ENCODE data around the gene SRBD1. TPM values are rescaled to one million over a fixed set of nuclear protein-coding genes. Genes with fewer than 3 reads are reported as not detected.

The SRBD1 gene
- total and polyA plus RNA-seq, 2 of the 8 experiments (the other 6 are each of a cell fraction or from before 2014, with no cell fraction given) = 4.6 to 20.0 TPM

DNA sequence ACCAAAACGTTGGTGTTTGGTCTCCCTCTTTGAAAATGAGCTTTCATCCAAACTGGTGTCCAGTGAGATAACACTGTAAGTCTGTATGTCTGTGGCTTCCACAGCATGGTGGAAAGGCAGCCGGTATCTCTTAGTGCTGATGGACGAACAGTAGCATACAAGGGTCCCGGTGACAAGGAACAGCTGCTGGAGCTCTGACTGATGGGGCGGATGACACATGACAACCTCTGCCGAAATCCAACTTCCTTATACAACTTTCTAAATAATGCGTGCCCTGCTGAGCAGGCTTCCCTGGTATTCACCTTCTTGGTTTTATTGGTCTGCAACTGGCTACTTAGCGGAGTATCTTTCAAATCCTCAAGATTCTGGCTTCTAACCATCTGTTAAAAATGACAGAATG is 216.2 kb downstream of the SRBD1 start:
- Histone ChIP-seq H3K4me3 (ENCODE audit: extremely low read depth in 1 of 4, insufficient read depth in 2 of 4, low read depth in 3 of 4, low read length in 4 of 4) (no peak overlapping the region), H3K79me1 (ENCODE audit: low read depth, low read length) (no peaks in the 10 kb centered on the region), H2AFZ (ENCODE audit: low read length) (no peak overlapping the region), H3K27ac (ENCODE audit: low read depth, low read length) (no peak overlapping the region), H3K56ac (replicated peaks; ENCODE audit: insufficient read length, low read depth, low read length) (no peak overlapping the region), H3K18ac (ENCODE audit: extremely low read depth, low read length) (no peak overlapping the region), H3K14ac (ENCODE audit: insufficient read length) (no peak overlapping the region), H2BK5ac (ENCODE audit: low read depth, low read length) (no peak overlapping the region), H3K4me1 (replicated peaks in 1 of 4; ENCODE audit: control insufficient read depth in 3 of 4, insufficient read depth in 4 of 4, low read length in 3 of 4) (peaks cover 0 to 19% (median 4%) of the 10 kb centered on the region in 4 experiments; a peak in 4 of 7 replicates), H3K4me2 (ENCODE audit: insufficient read depth in 1 of 2, low read depth in 2 of 2, low read length in 2 of 2) (no peak overlapping the region), H3K36me3 (ENCODE audit: control insufficient read depth in 2 of 4, insufficient read depth in 4 of 4, low read length in 3 of 4) (no peaks in the 10 kb centered on the region; a peak in 1 of 8 replicates), H3K9ac (replicated peaks in 1 of 4; ENCODE audit: extremely low read depth in 1 of 4, low read depth in 3 of 4, low read length in 3 of 4) (no peak overlapping the region), H4K91ac (replicated peaks; ENCODE audit: insufficient read length, low read length) (no peak overlapping the region), H2BK12ac (ENCODE audit: low read depth, low read length) (no peak overlapping the region), H3K79me2 (ENCODE audit: control insufficient read depth in 1 of 2, insufficient read depth in 2 of 2, low read length in 2 of 2) (no peaks in the 10 kb centered on the region), H2BK120ac (replicated peaks; ENCODE audit: low read depth, low read length) (no peak overlapping the region), H3K4ac (replicated peaks; ENCODE audit: insufficient read length, low read depth, low read length) (no peak overlapping the region), H4K20me1 (replicated peaks in 1 of 2; ENCODE audit: control insufficient read depth in 1 of 2, insufficient read depth in 2 of 2, low read length in 2 of 2) (no peaks in the 10 kb centered on the region), H3K27me3 (replicated peaks in 1 of 4; ENCODE audit: control insufficient read depth in 3 of 4, extremely low read depth in 1 of 4, insufficient read depth in 3 of 4, low read length in 3 of 4) (no peaks in the 10 kb centered on the region), H3K9me3 (ENCODE audit: insufficient read depth in 2 of 2, low read depth in 1 of 2, low read length in 1 of 2) (no peaks in the 10 kb centered on the region), H3K23me2 (ENCODE audit: low read depth, low read length) (no peaks in the 10 kb centered on the region), H2BK15ac (ENCODE audit: low read length) (no peak overlapping the region), H4K5ac (ENCODE audit: insufficient read length, low read depth, low read length) (no peak overlapping the region), H3K23ac (ENCODE audit: insufficient read length) (no peak overlapping the region), H4K8ac (ENCODE audit: extremely low read depth, insufficient read depth, low read length) (no peak overlapping the region), H2BK20ac (ENCODE audit: low read length) (no peak overlapping the region), H2AK5ac (ENCODE audit: low read depth, low read length) (no peak overlapping the region)
- POLR2A ChIA-PET (ENCODE audit: partially characterized antibody) = no interaction called here
- CTCF ChIA-PET (ENCODE audit: partially characterized antibody) = interaction anchor here (1.3 kb wide), 1 partner anchor 49 kb away, joined by 3 read pairs; no protein-coding TSS in a partner anchor
- DNase-seq (ENCODE audit: low read depth in 1 of 2, low spot score in 2 of 2) (no peak), FAIRE-seq (no peak)
- 87% methylated on average over 8 of the region's 8 CpGs; no CpG with 5 or more reads in 1 of the 2 experiments for whole genome bisulfite sequencing, 2 experiments (ENCODE audit: extremely low coverage in 1 of 2, insufficient coverage in 1 of 2, insufficient read length in 1 of 2, insufficient replicate concordance in 2 of 2, low coverage in 1 of 2, low lambda C conversion rate in 2 of 2, missing lambda C conversion rate in 1 of 2)
- TF ChIP-seq TBP (IDR thresholded peaks at IDR 0.05; ENCODE audit: low read depth, low read length) = no peak
- TF ChIP-seq POU5F1 (IDR thresholded peaks at IDR 0.05; ENCODE audit: low read depth, low read length) = no peak
- no peak for TF ChIP-seq BRCA1 (IDR thresholded peaks at IDR 0.05; ENCODE audit: low read depth, low read length)
- TF ChIP-seq MAFK (IDR thresholded peaks at IDR 0.05; ENCODE audit: low read depth, low read length) = no peak
- no peak for TF ChIP-seq ASH2L (IDR thresholded peaks at IDR 0.05; ENCODE audit: low read length)
- TF ChIP-seq RNF2 (IDR thresholded peaks at IDR 0.05; ENCODE audit: borderline replicate concordance, low read depth, low read length, missing control alignments, poor library complexity, severe bottlenecking) = no peak
- TF ChIP-seq KDM5A (IDR thresholded peaks at IDR 0.05; ENCODE audit: low read length) = no peak
- no peak for TF ChIP-seq CTBP2 (IDR thresholded peaks at IDR 0.05; ENCODE audit: borderline replicate concordance, insufficient read depth, insufficient read length, low read length)
- no peak for TF ChIP-seq RFX5 (IDR thresholded peaks at IDR 0.05; ENCODE audit: borderline replicate concordance, low read depth, low read length)
- TF ChIP-seq GABPA (IDR thresholded peaks at IDR 0.05; ENCODE audit: borderline replicate concordance, insufficient read depth, low read length) = no peak
- TF ChIP-seq, protein P1, sequence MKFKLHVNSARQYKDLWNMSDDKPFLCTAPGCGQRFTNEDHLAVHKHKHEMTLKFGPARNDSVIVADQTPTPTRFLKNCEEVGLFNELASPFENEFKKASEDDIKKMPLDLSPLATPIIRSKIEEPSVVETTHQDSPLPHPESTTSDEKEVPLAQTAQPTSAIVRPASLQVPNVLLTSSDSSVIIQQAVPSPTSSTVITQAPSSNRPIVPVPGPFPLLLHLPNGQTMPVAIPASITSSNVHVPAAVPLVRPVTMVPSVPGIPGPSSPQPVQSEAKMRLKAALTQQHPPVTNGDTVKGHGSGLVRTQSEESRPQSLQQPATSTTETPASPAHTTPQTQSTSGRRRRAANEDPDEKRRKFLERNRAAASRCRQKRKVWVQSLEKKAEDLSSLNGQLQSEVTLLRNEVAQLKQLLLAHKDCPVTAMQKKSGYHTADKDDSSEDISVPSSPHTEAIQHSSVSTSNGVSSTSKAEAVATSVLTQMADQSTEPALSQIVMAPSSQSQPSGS (IDR thresholded peaks at IDR 0.05; ENCODE audit: low read length) = no peak
- no peak for TF ChIP-seq HDAC2 (IDR thresholded peaks at IDR 0.05; ENCODE audit: borderline replicate concordance in 1 of 2, low read depth in 2 of 2, low read length in 2 of 2)

Data from H1 (cell line).